Progenitor cell of endocrine pancreas (in vitro differentiated cells): Measurements from ENCODE around the gene EPGN. TPM values are rescaled to one million over a fixed set of nuclear protein-coding genes. Genes with fewer than 3 reads are reported as not detected.

Experiments used
- DNase-seq: peaks from one replicate; pipeline ENCODE4 v3.0.0; 2021; ENCODE audit warnings: low spot score; ENCODE audit not compliant: unreplicated experiment
- H3K27ac Mint-ChIP-seq: 2 replicates; pipeline ENCODE4 v1.8.0; 2021; ENCODE audit warnings: mild to moderate bottlenecking, moderate library complexity, mixed read lengths
- H3K27me3 Mint-ChIP-seq: 2 replicates; pipeline ENCODE4 v1.8.0; 2021; ENCODE audit warnings: mixed read lengths
- H3K36me3 Mint-ChIP-seq: 2 replicates; pipeline ENCODE4 v1.8.0; 2022; ENCODE audit warnings: mixed read lengths; ENCODE audit not compliant: insufficient read depth
- H3K4me1 Mint-ChIP-seq: 2 replicates; pipeline ENCODE4 v1.8.0; 2021; ENCODE audit warnings: low read depth, mixed read lengths
- H3K4me3 Mint-ChIP-seq: 2 replicates; pipeline ENCODE4 v1.8.0; 2021; ENCODE audit warnings: low read depth, mild to moderate bottlenecking, moderate library complexity, mixed read lengths
- H3K9me3 Mint-ChIP-seq: 2 replicates; pipeline ENCODE4 v1.8.0; 2021; ENCODE audit warnings: low read depth, mixed read lengths
- long read RNA-seq: library from polyadenylated mRNA; unstranded; transcript quantifications from one replicate; pipeline ENCODE4 v2.0.0, GENCODE V29; 2020
- total RNA-seq: library from RNA; stranded (reverse); gene quantifications from 2 replicates; pipeline ENCODE4 v1.2.1, GENCODE V29; 2021
- TF ChIP-seq, protein P1 (sequence below): fragments of 200-600 bp; sonication (generic); IDR thresholded peaks from one replicate; pipeline ENCODE4 v1.5.0; 2021; ENCODE audit warnings: antibody characterized with exemption, mild to moderate bottlenecking; ENCODE audit not compliant: unreplicated experiment

EPGN gene, protein sequence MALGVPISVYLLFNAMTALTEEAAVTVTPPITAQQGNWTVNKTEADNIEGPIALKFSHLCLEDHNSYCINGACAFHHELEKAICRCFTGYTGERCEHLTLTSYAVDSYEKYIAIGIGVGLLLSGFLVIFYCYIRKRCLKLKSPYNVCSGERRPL
- not detected in 2 replicates for total RNA-seq
- long read RNA-seq, result 0 reads

DNA sequence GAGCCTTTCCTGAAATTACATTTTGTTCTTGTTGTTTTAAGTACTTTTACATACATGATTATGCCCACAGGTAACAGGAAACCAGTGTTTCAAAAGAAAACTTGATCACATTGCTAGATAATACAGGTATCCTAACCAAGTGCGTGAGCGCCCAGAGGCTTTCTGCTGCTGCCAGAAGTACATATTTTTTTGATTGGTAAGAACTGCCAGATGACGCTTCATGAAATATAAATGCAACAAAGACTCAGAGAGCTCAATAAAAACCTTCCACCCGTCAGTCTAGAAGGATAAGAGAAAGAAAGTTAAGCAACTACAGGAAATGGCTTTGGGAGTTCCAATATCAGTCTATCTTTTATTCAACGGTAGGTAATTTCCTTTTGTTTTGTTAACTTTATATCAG is at the start of gene EPGN:
EPGN (plus strand) TSS at position 256 of the 400 bp plus-strand sequence; CDS start at position 320, 64 bp downstream.
- peaks cover 4% of the 10 kb centered on the region for H3K27me3 Mint-ChIP-seq
- no peaks in the 10 kb centered on the region for H3K9me3 Mint-ChIP-seq
- no peaks in the 10 kb centered on the region for H3K36me3 Mint-ChIP-seq
- H3K27ac Mint-ChIP-seq, result no peak within 1 kb of the TSS
- TF ChIP-seq, protein P1, sequence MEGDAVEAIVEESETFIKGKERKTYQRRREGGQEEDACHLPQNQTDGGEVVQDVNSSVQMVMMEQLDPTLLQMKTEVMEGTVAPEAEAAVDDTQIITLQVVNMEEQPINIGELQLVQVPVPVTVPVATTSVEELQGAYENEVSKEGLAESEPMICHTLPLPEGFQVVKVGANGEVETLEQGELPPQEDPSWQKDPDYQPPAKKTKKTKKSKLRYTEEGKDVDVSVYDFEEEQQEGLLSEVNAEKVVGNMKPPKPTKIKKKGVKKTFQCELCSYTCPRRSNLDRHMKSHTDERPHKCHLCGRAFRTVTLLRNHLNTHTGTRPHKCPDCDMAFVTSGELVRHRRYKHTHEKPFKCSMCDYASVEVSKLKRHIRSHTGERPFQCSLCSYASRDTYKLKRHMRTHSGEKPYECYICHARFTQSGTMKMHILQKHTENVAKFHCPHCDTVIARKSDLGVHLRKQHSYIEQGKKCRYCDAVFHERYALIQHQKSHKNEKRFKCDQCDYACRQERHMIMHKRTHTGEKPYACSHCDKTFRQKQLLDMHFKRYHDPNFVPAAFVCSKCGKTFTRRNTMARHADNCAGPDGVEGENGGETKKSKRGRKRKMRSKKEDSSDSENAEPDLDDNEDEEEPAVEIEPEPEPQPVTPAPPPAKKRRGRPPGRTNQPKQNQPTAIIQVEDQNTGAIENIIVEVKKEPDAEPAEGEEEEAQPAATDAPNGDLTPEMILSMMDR, result no peak
- DNase-seq, result no peak
- H3K4me3 Mint-ChIP-seq, result no peak within 1 kb of the TSS
- H3K4me1 Mint-ChIP-seq, result no peaks in the 10 kb centered on the region

DNA sequence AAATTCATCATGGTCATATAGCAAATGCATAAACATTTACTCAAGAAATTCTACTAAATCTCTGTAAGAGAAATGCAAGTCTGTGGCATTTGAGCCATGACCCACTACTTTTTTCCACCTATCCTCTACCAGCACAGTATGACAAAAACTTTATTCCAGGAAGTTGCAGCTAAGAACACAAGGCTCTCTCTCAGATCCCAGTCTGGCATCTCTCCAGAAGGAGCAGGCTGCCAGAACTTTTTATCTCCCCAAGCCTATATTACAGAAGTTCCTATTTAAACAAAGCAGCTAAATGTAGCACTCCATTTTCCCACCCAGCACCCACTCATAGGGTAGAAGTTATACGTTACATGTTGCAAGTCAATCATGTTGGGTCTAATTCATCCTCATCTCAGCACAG is 49.3 kb upstream of the EPGN start:
- Mint-ChIP-seq H3K36me3 (no peaks in the 10 kb centered on the region), H3K27ac (no peak overlapping the region), H3K27me3 (no peaks in the 10 kb centered on the region), H3K4me3 (no peak overlapping the region), H3K4me1 (no peaks in the 10 kb centered on the region), H3K9me3 (peaks cover under 1% of the 10 kb centered on the region)
- TF ChIP-seq, protein P1, result no peak
- DNase-seq, result no peak

DNA sequence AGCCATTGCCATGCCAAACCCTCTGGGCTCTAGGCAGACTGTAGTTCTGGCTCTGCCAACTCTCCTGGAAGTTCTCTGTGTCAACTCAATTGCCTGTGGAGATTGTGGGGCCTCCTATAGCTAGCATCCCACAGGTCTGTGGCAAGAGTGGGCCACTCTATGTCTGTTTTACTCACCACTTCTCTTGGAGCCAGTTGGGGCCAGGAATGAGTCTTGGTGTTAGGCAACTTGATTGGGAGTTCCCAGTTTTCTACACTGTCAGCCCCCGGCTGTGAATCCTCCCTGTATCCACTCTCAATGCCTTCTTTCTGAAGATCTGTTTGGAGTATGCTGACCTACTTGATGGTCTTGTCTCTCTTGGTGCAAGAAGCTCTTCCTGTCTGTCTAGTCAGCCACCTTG is 48.2 kb upstream of the EPGN start:
- Mint-ChIP-seq H3K36me3 (no peaks in the 10 kb centered on the region), H3K9me3 (no peaks in the 10 kb centered on the region), H3K4me3 (no peak overlapping the region), H3K4me1 (no peaks in the 10 kb centered on the region), H3K27me3 (no peaks in the 10 kb centered on the region), H3K27ac (no peak overlapping the region)
- TF ChIP-seq, protein P1, result no peak
- DNase-seq, result no peak

DNA sequence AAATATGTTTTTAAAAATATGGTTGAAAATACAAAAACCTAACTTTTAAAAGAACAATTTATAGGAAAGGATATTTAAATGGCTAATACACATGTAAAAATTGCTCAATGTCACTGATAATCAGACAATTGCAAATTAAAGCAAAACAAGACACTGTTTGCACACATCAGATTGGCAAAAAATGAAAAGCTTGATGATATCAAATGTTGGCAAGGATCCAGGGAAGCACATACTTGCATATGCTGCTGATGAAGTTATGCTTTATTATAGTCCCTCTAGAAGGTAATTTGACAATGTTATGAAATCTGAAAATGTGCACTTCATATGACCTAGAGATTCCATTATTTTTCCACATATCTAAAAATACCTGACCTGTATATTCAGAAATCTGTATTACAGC is 45.7 kb upstream of the EPGN start:
- TF ChIP-seq, protein P1, result no peak

DNA sequence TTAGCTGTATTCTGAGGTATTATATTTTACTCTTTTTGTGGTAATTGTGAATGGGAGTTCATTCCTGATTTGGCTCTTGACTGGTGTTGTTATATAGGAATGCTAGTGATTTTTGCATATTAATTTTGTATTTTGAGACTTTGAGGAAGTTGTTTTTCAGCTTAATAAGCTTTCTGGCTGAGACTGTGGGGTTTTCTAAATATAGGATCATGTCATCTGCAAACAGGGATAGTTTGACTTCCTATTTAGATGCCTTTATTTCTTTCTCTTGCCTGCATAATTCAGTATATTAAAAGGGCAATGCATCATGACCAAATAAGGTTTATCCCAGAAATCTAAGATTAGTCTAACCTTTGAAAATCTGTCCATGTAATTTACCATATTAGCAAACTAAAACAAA is 44.7 kb upstream of the EPGN start:
- no peak overlapping the region for H3K27ac Mint-ChIP-seq
- H3K4me3 Mint-ChIP-seq, result no peak overlapping the region
- no peaks in the 10 kb centered on the region for H3K4me1 Mint-ChIP-seq
- no peaks in the 10 kb centered on the region for H3K27me3 Mint-ChIP-seq
- TF ChIP-seq, protein P1, result no peak
- no peaks in the 10 kb centered on the region for H3K36me3 Mint-ChIP-seq
- H3K9me3 Mint-ChIP-seq, result no peaks in the 10 kb centered on the region
- DNase-seq, result no peak

More for the DNA sequence above, 45.7 kb upstream of the EPGN start:
- H3K9me3 Mint-ChIP-seq, result no peaks in the 10 kb centered on the region
- no peak overlapping the region for H3K27ac Mint-ChIP-seq
- no peaks in the 10 kb centered on the region for H3K27me3 Mint-ChIP-seq
- no peaks in the 10 kb centered on the region for H3K36me3 Mint-ChIP-seq
- DNase-seq, result no peak
- H3K4me1 Mint-ChIP-seq, result no peaks in the 10 kb centered on the region
- no peak overlapping the region for H3K4me3 Mint-ChIP-seq
